Fibroblast of lung (primary cell): ENCODE data around the gene PRSS12. TPM values are rescaled to one million over a fixed set of nuclear protein-coding genes. Genes with fewer than 3 reads are reported as not detected.

Experiments used
- DNase-seq, 2 donors: peaks; one replicate each; pipeline versions ENCODE4 v3.0.0 to v3.0.0-alpha.2; 2010; ENCODE audit warnings: low read depth in 2 of 2
- H2AFZ ChIP-seq: 2 replicates; pipeline ENCODE4 v1.5.1; 2012; ENCODE audit warnings: low read length, control low read depth, inconsistent platforms
- H3K27ac ChIP-seq: 2 replicates; pipeline ENCODE4 v1.5.1; 2011; ENCODE audit warnings: low read length, control low read depth; ENCODE audit not compliant: insufficient read depth
- H3K27me3 ChIP-seq: 2 replicates; pipeline ENCODE4 v1.5.1; 2011; ENCODE audit warnings: mild to moderate bottlenecking, low read length; ENCODE audit not compliant: control insufficient read depth, insufficient read depth
- H3K36me3 ChIP-seq: 2 replicates; pipeline ENCODE4 v1.5.1; 2011; ENCODE audit warnings: low read length; ENCODE audit not compliant: control insufficient read depth, insufficient read depth
- H3K4me1 ChIP-seq: 2 replicates; pipeline ENCODE4 v1.5.1; 2011; ENCODE audit warnings: low read length; ENCODE audit not compliant: control insufficient read depth, insufficient read depth; ENCODE audit errors: extremely low read depth
- H3K4me2 ChIP-seq: 2 replicates; pipeline ENCODE4 v1.5.1; 2011; ENCODE audit warnings: low read length, control low read depth; ENCODE audit not compliant: insufficient read depth; ENCODE audit errors: extremely low read depth
- H3K4me3 ChIP-seq, 4 experiments: fragments of 200-600 bp in 1 of 4; sonication (generic) in 1 of 4; replicated peaks in 1 of 4; 2 replicates each; pipeline ENCODE4 v1.5.1; 2011 to 2016; ENCODE audit warnings: low read length in 4 of 4, low read depth in 3 of 4, mild to moderate bottlenecking in 3 of 4, control low read depth in 2 of 4, inconsistent platforms in 1 of 4, mixed read lengths in 1 of 4; ENCODE audit not compliant: insufficient read depth in 1 of 4; ENCODE audit errors: control extremely low read depth in 1 of 4
- H3K79me2 ChIP-seq: 2 replicates; pipeline ENCODE4 v1.5.1; 2012; ENCODE audit warnings: mild to moderate bottlenecking, low read length, inconsistent platforms; ENCODE audit not compliant: control insufficient read depth, insufficient read depth
- H3K9ac ChIP-seq: 2 replicates; pipeline ENCODE4 v1.5.1; 2011; ENCODE audit warnings: mild to moderate bottlenecking, low read length, control low read depth; ENCODE audit not compliant: insufficient read depth
- H3K9me3 ChIP-seq: 2 replicates; pipeline ENCODE4 v1.5.1; 2012; ENCODE audit warnings: low read depth, low read length; ENCODE audit not compliant: control insufficient read depth, insufficient read depth
- H4K20me1 ChIP-seq: 2 replicates; pipeline ENCODE4 v1.5.1; 2011; ENCODE audit warnings: low read length; ENCODE audit not compliant: control insufficient read depth, insufficient read depth; ENCODE audit errors: extremely low read depth
- CTCF ChIP-seq, 2 donors: IDR thresholded peaks in 1 of 2; conservative IDR thresholded peaks in 1 of 2; 1 replicate in 1 of 2; 2 replicates in 1 of 2; pipeline ENCODE4 v1.5.1; 2011 to 2012; ENCODE audit warnings: low read length in 2 of 2, control low read depth in 1 of 2, inconsistent platforms in 1 of 2, low read depth in 1 of 2, mild to moderate bottlenecking in 1 of 2
- EZH2 ChIP-seq: IDR thresholded peaks from 2 replicates; pipeline ENCODE4 v1.5.1; 2012; ENCODE audit warnings: low read length, control low read depth, mild to moderate bottlenecking; ENCODE audit errors: missing control alignments
- polyA plus RNA-seq, 2 donors: library from polyadenylated mRNA; depleted of rRNA in 1 of 2; stranded (reverse) in 1 of 2; unstranded in 1 of 2; fragments of >200 nt; gene quantifications; 2 replicates each; pipeline ENCODE4 v1.2.1, GENCODE V29; 2011 to 2012; ENCODE audit warnings: missing spikeins in 1 of 2
- total RNA-seq: library from RNA; depleted of rRNA; stranded (reverse); fragments of >200 nt; gene quantifications from 2 replicates; pipeline ENCODE4 v1.2.1, GENCODE V29; 2014

PRSS12 gene
- total and polyA plus RNA-seq, 2 donors (not counting 1 experiment from before 2014, with no cell fraction given), result 59.9 to 104 TPM

- H3K4me3 ChIP-seq, result no peak overlapping the region
- H3K4me1 ChIP-seq, result no peaks in the 10 kb centered on the region
- no peaks in the 10 kb centered on the region for H4K20me1 ChIP-seq
- no peak for TF ChIP-seq EZH2
- no peak for TF ChIP-seq CTCF (conservative IDR thresholded peaks at IDR 0.05 in 1 of 2, IDR thresholded peaks at IDR 0.05 in 1 of 2; ENCODE audit: low read depth in 1 of 2, low read length in 2 of 2)
- no peaks in the 10 kb centered on the region for H3K36me3 ChIP-seq
- DNase-seq, result no peak
- no peak overlapping the region for H3K9ac ChIP-seq
- H2AFZ ChIP-seq, result no peak overlapping the region
- H3K4me2 ChIP-seq, result no peak overlapping the region
- H3K27me3 ChIP-seq, result no peaks in the 10 kb centered on the region
- H3K79me2 ChIP-seq, result no peaks in the 10 kb centered on the region
- H3K27ac ChIP-seq, result no peak overlapping the region
- H3K9me3 ChIP-seq, result no peaks in the 10 kb centered on the region
Observed at GRCh38 chr4:118254368-118254767, 98.4 kb downstream of the PRSS12 start.

- Histone ChIP-seq H3K27me3 (no peaks in the 10 kb centered on the region), H2AFZ (no peak overlapping the region), H3K27ac (no peak overlapping the region), H4K20me1 (no peaks in the 10 kb centered on the region), H3K4me1 (no peaks in the 10 kb centered on the region), H3K9me3 (no peaks in the 10 kb centered on the region), H3K9ac (no peak overlapping the region), H3K4me2 (no peak overlapping the region), H3K36me3 (no peaks in the 10 kb centered on the region), H3K79me2 (no peaks in the 10 kb centered on the region), H3K4me3 (no peak overlapping the region)
- TF ChIP-seq CTCF (conservative IDR thresholded peaks at IDR 0.05 in 1 of 2, IDR thresholded peaks at IDR 0.05 in 1 of 2; ENCODE audit: low read depth in 1 of 2, low read length in 2 of 2) (no peak), EZH2 (no peak)
- DNase-seq, result no peak
Observed at GRCh38 chr4:118249890-118250289, 102.9 kb downstream of the PRSS12 start.

- Histone ChIP-seq H3K27me3 (no peaks in the 10 kb centered on the region), H3K79me2 (no peaks in the 10 kb centered on the region), H3K4me2 (no peak overlapping the region), H3K9ac (no peak overlapping the region), H3K36me3 (no peaks in the 10 kb centered on the region), H3K9me3 (no peaks in the 10 kb centered on the region), H3K4me3 (no peak overlapping the region), H4K20me1 (no peaks in the 10 kb centered on the region), H2AFZ (no peak overlapping the region), H3K27ac (no peak overlapping the region), H3K4me1 (no peaks in the 10 kb centered on the region)
- no peak for DNase-seq
- TF ChIP-seq CTCF (conservative IDR thresholded peaks at IDR 0.05 in 1 of 2, IDR thresholded peaks at IDR 0.05 in 1 of 2; ENCODE audit: low read depth in 1 of 2, low read length in 2 of 2), result no peak
- no peak for TF ChIP-seq EZH2
Observed at GRCh38 chr4:118237531-118237930, 115.3 kb downstream of the PRSS12 start.
